Bronchial epithelial cell (primary cell): ENCODE measurements around the gene PLPP3. TPM values are rescaled to one million over a fixed set of nuclear protein-coding genes. Genes with fewer than 3 reads are reported as not detected.

Experiments used
- DNase-seq: peaks from one replicate; pipeline ENCODE4 v3.0.0-alpha.2; 2010; ENCODE audit warnings: low read depth
- FAIRE-seq: peaks from 2 replicates; lab custom pipeline; 2011; peaks lifted over from hg19 to GRCh38; lab: Jason Lieb, UNC
- H3K27me3 ChIP-seq: 2 replicates; pipeline ENCODE4 v1.5.1; 2011; ENCODE audit warnings: low read length; ENCODE audit not compliant: control insufficient read depth, insufficient read depth
- H3K36me3 ChIP-seq: 2 replicates; pipeline ENCODE4 v1.5.1; 2011; ENCODE audit warnings: low read length; ENCODE audit not compliant: control insufficient read depth, insufficient read depth
- H3K4me3 ChIP-seq: 2 replicates; pipeline ENCODE4 v1.5.1; 2011; ENCODE audit warnings: mild to moderate bottlenecking, low read depth, low read length, control low read depth
- total RNA-seq: library from RNA; depleted of rRNA; stranded (reverse); fragments of >200 nt; gene quantifications from 2 replicates; pipeline ENCODE4 v1.2.1, GENCODE V29; 2014
- TF ChIP-seq, protein P1 (sequence below): IDR thresholded peaks from 2 replicates; pipeline ENCODE4 v1.5.1; 2011; ENCODE audit warnings: mild to moderate bottlenecking, moderate library complexity, low read length, control low read depth, inconsistent platforms; ENCODE audit not compliant: insufficient read depth, severe bottlenecking

The PLPP3 gene
- total RNA-seq, 1 donor from 2014 or later = 3.4 TPM

DNA sequence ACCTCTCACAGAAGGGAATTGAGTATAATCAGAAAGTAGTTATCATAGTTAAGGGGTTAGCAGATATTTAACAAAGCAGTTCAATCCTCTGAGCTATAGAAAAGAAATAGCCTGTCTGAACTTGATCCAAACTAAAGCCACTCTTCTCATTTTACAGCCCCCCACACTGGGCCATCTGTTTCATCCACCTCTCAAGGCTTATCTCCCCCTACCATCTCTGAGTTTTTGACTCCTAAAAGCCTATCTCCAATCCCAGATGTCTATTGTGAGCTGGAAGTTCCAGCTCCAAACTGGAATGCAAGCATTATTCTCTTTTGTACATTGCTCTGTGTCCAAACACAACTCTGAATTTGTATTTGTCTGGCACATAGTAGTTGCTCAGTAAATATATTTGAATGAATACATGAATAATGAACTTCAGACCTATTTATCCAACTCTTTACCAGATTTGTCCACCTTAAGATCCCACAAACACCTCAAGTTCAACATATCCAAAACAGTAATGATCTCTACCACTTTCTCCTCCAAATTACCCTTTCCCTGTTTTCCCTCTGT, 98.1 kb downstream of the PLPP3 start:
- no peaks in the 10 kb centered on the region for H3K36me3 ChIP-seq
- TF ChIP-seq, protein P1, sequence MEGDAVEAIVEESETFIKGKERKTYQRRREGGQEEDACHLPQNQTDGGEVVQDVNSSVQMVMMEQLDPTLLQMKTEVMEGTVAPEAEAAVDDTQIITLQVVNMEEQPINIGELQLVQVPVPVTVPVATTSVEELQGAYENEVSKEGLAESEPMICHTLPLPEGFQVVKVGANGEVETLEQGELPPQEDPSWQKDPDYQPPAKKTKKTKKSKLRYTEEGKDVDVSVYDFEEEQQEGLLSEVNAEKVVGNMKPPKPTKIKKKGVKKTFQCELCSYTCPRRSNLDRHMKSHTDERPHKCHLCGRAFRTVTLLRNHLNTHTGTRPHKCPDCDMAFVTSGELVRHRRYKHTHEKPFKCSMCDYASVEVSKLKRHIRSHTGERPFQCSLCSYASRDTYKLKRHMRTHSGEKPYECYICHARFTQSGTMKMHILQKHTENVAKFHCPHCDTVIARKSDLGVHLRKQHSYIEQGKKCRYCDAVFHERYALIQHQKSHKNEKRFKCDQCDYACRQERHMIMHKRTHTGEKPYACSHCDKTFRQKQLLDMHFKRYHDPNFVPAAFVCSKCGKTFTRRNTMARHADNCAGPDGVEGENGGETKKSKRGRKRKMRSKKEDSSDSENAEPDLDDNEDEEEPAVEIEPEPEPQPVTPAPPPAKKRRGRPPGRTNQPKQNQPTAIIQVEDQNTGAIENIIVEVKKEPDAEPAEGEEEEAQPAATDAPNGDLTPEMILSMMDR = no peak
- no peak overlapping the region for H3K4me3 ChIP-seq
- H3K27me3 ChIP-seq = peaks cover 2% of the 10 kb centered on the region
- DNase-seq (no peak), FAIRE-seq (no peak)

DNA sequence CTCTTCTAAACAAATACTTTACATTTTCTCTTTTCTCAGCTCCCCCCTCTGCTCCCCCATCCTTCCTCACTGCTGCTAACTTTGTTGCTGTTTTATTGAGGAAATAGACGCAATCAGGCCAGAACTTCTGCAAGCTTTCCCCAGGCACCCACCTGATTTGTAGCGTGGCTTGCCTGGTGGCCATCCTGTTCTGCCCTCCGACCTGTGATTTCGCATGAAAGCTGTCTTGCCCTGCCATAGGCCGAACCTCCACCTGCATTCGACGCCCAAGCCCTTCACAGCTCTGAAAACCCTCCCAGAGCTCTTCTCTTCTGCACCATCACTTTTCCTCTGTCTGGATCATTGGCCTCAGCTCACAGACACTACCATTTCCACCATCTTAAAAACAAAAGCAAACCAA, 100.6 kb downstream of the PLPP3 start:
- peaks cover 2% of the 10 kb centered on the region for H3K27me3 ChIP-seq
- TF ChIP-seq, protein P1 = no peak
- FAIRE-seq (no peak), DNase-seq (no peak)
- no peak overlapping the region for H3K4me3 ChIP-seq
- H3K36me3 ChIP-seq = no peaks in the 10 kb centered on the region

DNA sequence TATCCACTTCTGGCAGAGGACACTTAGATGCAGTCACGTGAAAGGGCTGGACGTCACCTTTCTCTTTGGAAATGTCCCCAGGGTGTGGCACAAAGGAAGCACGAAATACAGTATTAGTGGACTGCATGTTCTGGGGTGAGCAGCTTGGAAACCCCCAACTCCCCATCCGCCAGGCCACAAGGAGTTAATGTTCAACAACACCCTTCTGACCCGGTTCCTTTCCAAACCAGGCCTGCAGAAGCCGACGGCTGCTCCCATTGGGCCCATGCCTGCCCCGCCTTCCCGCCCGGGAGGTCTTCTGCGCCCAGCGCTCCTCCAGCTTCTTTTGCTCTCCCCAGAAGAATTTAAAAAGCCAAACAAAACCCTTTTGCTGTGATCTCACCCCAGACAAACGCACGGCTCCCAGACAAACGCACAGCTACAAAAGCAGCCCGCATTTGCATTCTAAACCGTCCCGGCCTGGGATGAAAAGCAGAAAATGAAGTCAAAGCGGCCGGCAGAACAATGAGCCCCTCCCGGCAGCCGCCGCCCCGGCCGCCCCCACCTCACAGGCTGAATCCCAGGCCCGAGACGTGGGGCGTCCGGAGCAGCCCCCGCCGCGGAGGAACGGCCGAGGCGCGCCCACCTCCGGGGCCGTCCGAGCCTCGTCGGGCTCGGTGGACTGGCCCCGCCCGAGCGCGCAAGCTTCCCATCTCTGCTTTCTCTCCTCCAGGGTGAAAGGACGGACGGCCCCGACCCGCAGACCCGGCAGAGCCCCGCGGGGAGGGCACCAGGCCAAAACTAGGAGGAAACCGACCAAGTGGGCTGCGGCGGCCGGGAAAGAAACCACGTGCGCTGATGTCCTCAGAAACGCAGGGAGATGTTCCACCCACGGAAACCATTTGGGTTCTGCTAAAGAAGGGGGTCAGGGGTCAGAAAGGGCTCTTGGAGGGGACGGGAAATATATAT, 101.9 kb downstream of the PLPP3 start:
- FAIRE-seq (no peak), DNase-seq (no peak)
- H3K4me3 ChIP-seq = peak overlapping the region; percentile 27
- no peaks in the 10 kb centered on the region for H3K36me3 ChIP-seq
- peaks cover 2% of the 10 kb centered on the region for H3K27me3 ChIP-seq
- TF ChIP-seq, protein P1 = no peak

DNA sequence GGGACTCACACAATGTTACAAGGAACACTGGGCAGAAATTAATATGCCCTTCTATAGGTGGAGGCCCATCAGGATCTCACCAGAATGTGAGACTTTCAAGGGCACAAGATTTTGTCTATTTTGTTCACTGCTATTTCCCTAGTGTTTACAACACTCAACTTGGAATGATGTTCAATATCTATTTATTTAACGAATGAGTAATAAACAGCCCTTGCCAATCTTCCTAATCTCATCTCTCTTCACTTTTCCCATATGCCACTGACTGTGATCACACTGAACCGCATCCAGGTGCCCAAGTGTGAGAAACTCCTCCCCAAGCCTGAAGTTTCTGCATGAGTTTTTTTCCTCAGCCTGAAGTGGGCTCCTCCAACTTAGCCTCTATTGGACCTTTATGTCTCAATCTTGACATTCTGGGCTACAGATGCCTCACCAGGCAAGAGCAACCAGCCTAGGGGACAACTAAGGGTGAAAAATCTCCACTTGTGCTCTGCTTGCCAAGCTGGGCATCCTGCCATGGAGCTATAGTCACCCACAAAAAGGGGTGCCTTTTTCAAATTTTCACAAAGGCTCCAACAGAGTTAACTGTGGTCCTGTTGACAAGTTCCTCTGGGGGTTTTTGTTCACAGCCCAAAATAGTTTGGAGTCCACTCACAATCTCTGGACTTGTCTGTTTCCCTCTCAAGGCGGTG, 105.6 kb downstream of the PLPP3 start:
- peaks cover 5% of the 10 kb centered on the region for H3K27me3 ChIP-seq
- no peak overlapping the region for H3K4me3 ChIP-seq
- FAIRE-seq (no peak), DNase-seq (peak; percentile 9)
- no peaks in the 10 kb centered on the region for H3K36me3 ChIP-seq
- TF ChIP-seq, protein P1 = no peak

DNA sequence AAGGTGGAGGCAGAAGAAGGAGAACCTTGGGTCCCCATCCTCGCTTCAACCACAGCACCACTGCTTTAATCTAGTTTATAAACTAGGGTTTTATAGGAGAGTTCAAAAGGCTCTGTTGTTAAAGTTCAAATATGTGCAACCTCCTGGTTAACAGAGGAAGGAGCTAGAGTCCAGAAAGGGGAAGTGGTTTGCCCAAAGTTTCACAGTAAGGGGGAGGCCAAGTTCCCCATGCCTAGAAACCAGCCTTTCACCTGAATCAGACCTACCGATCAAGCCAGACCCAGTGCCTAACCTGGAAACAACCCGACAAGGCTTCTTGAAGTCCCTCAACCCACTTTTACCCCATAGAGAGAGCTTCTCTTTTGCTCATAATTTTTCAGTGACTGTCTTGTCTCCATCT, 106.5 kb downstream of the PLPP3 start:
- FAIRE-seq = peak; percentile 28
- H3K36me3 ChIP-seq = no peaks in the 10 kb centered on the region
- peaks cover 5% of the 10 kb centered on the region for H3K27me3 ChIP-seq
- DNase-seq = no peak
- TF ChIP-seq, protein P1 = no peak
- H3K4me3 ChIP-seq = no peak overlapping the region
